NT2/D1 (cell line): ENCODE measurements around the gene ZNF74.

Experiments
- SUZ12 ChIP-seq: IDR thresholded peaks from 2 replicates; pipeline ENCODE4 v1.6.1; 2011; ENCODE audit not compliant: insufficient read length, insufficient read depth; ENCODE audit errors: extremely low read depth
- YY1 ChIP-seq: IDR thresholded peaks from 2 replicates; pipeline ENCODE4 v1.6.1; 2011; ENCODE audit not compliant: insufficient read length, insufficient read depth
- ZNF274 ChIP-seq: IDR thresholded peaks from 2 replicates; pipeline ENCODE4 v1.6.1; 2011; ENCODE audit warnings: mild to moderate bottlenecking, low read depth, low read length

DNA sequence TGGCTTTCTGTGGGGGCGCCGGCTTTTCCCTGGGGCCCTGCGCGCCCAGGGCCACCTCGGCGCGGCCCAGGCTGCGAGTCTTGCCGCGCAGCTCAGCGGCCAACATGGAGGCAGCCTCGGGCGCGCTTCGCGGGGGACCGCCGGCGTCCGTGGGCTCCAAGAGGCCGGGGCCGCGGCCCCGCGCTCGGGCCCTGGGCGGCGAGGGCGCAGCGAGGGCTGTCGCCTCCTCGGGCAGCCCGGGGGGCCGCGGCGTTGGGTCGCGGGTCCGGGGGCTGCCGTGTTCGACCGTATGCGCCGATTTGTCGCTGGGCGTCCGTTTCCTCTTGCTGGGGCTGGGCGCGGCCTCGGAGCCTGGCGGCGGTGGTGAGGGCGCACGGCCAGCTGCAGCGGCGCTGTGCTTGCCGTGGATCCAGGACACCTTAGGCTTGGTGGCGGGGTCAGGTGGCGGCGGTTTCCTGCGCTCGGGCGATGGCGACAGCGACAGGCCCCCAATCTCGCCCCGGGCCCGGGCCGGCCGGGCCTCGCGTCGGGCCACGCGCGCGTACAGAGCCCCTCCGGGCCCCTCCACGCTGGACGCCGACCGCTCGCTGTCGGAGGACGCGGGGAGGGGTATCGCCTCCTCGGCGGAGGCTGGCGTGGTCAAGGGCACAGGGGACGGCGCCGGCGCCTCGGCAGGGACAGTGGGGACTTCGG, 31.8 kb downstream of the ZNF74 start:
- no peak for TF ChIP-seq YY1
- no peak for TF ChIP-seq ZNF274
- TF ChIP-seq SUZ12, result no peak
